ENCODE data around the gene SCFD1.

- no peak for TF ChIP-seq CTCF (IDR thresholded peaks at IDR 0.05 in 4 of 5, conservative IDR thresholded peaks at IDR 0.05 in 1 of 5)
- TF ChIP-seq POLR2A (IDR thresholded peaks at IDR 0.05) = no peak
These were observed 146.7 kb downstream of the SCFD1 start for GRCh38 chr14:30768791-30769190.

Data from gastrocnemius medialis (tissue), 4 donors.